ENCODE data around the gene ZNF253. TPM values are rescaled to one million over a fixed set of nuclear protein-coding genes. Genes with fewer than 3 reads are reported as not detected.

Gene ZNF253
- total and polyA plus RNA-seq, 2 of the 8 experiments (the other 6 are each of a cell fraction or from before 2014, with no cell fraction given) = 8.3 to 64.0 TPM

DNA sequence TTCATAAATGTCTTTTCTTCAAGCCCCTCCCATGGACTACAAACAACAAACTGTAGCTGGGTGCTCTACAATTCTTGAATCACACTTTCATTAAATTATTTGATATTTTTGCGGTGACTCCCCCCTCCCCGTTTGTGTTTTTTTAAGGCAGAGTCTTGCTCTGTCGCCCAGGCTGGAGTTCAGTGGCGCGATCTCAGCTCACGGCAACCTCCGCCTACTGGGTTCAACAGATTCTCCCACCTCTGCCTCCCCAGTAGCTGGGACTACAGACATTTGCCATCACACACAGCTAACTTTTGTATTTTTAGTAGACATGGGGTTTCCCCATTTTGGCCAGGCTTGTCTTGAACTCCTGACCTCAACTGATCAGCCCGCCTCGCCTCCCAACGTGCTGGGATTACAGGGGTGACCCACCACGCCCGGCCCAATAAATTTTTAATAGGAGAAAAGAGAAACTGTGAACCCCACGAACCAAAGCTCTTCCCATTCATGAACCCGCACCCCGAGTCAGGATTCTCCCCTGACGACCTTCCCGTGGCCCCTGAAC lies 44.8 kb upstream of the ZNF253 start (continued):
- no peak for TF ChIP-seq CHD2 (IDR thresholded peaks at IDR 0.05; ENCODE audit: low read length)

Measured in H1 (cell line).